K562 (cell line): ENCODE data around the gene PPP1R13B. TPM values are rescaled to one million over a fixed set of nuclear protein-coding genes. Genes with fewer than 3 reads are reported as not detected.

Experiments
- ATAC-seq: fragments of 200-7000 bp; cut with Tn5 transposase; 3 replicates; pipeline ENCODE4 v1.9.1; 2020; ENCODE audit warnings: moderate library complexity
- BruUV-seq: library from RNA; stranded (reverse); fragments of 400-500 nt; replicated peaks from 2 replicates; lab custom pipeline; 2021; lab: Mats Ljungman, UMichigan
- CTCF ChIA-PET: fragments of 300-600 bp; formaldehyde crosslinking; extraction: SDS; loops from one replicate; lab custom pipeline; 2021; ENCODE audit warnings: low intra/inter-chr PET ratio; lab: Yijun Ruan, JAX
- POLR2A ChIA-PET: fragments of 300-600, 350-650 bp; sonication (Branson Sonifier 250); formaldehyde crosslinking; extraction: SDS; loops from one replicate; lab custom pipeline; 2021; ENCODE audit warnings: antibody characterized with exemption, inconsistent platforms; lab: Yijun Ruan, JAX
- DNase-seq, 4 experiments: peaks; one replicate each; pipeline versions ENCODE4 v3.0.0 to v3.0.0-alpha.2; 2011 to 2018; ENCODE audit warnings: low spot score in 3 of 4, mixed read lengths in 3 of 4; ENCODE audit errors: extremely low read depth in 1 of 4
- FAIRE-seq: peaks from 2 replicates; lab custom pipeline; 2011; peaks lifted over from hg19 to GRCh38; lab: Jason Lieb, UNC
- H2AFZ ChIP-seq: 2 replicates; pipeline ENCODE4 v1.6.0; 2011; ENCODE audit warnings: low read depth, low read length, control low read depth, inconsistent platforms
- H3K27ac ChIP-seq: fragments of 200-600 bp; 3 replicates; pipeline ENCODE4 v1.8.0; 2011; ENCODE audit warnings: low read depth, mild to moderate bottlenecking, control low read depth, inconsistent platforms, low read length, moderate library complexity, mixed read lengths; ENCODE audit errors: extremely low read depth
- H3K27me3 ChIP-seq, 2 experiments: fragments of 300-600 bp in 1 of 2; 2 replicates in 1 of 2; 3 replicates in 1 of 2; pipeline versions ENCODE4 v1.6.0 to v1.8.0; 2011; ENCODE audit warnings: inconsistent platforms in 2 of 2, low read length in 2 of 2, mild to moderate bottlenecking in 1 of 2, mixed read lengths in 1 of 2, moderate library complexity in 1 of 2; ENCODE audit not compliant: control insufficient read depth in 2 of 2, insufficient read depth in 2 of 2
- H3K36me3 ChIP-seq: fragments of 300-600 bp; 3 replicates; pipeline ENCODE4 v1.8.0; 2011; ENCODE audit warnings: mild to moderate bottlenecking, low read length, inconsistent platforms; ENCODE audit not compliant: control insufficient read depth, insufficient read depth
- H3K4me1 ChIP-seq, 2 experiments: fragments of 200-600 bp in 1 of 2; replicated peaks in 1 of 2; 2 replicates in 1 of 2; 3 replicates in 1 of 2; pipeline versions ENCODE4 v1.5.1 to v1.8.0; 2011; ENCODE audit warnings: inconsistent platforms in 2 of 2, low read length in 2 of 2, mild to moderate bottlenecking in 1 of 2, mixed read lengths in 1 of 2, moderate library complexity in 1 of 2; ENCODE audit not compliant: control insufficient read depth in 2 of 2, insufficient read depth in 2 of 2
- H3K4me2 ChIP-seq: 2 replicates; pipeline ENCODE4 v1.6.1; 2011; ENCODE audit warnings: low read length, control low read depth, inconsistent platforms, mixed read lengths; ENCODE audit not compliant: insufficient read depth
- H3K4me3 ChIP-seq: fragments of 200-600 bp; sonication (generic), shearing (Covaris generic); 2 replicates; pipeline ENCODE4 v1.5.1; 2016; ENCODE audit warnings: control low read depth, inconsistent platforms
- H3K79me2 ChIP-seq: fragments of 200-600 bp; 3 replicates; pipeline ENCODE4 v1.8.0; 2011; ENCODE audit warnings: low read length, inconsistent platforms; ENCODE audit not compliant: control insufficient read depth, insufficient read depth
- H3K9ac ChIP-seq, 2 experiments: 2 replicates each; pipeline versions ENCODE4 v1.6.0 to v1.6.1; 2011; ENCODE audit warnings: low read depth in 2 of 2, low read length in 2 of 2, control low read depth in 1 of 2, inconsistent platforms in 1 of 2, mild to moderate bottlenecking in 1 of 2, mixed read lengths in 1 of 2; ENCODE audit not compliant: insufficient read depth in 1 of 2
- H3K9me1 ChIP-seq: one replicate; pipeline ENCODE4 v1.6.0; 2011; ENCODE audit warnings: inconsistent platforms, mild to moderate bottlenecking, low read length, moderate library complexity; ENCODE audit not compliant: control insufficient read depth, insufficient read depth
- H3K9me3 ChIP-seq: replicated peaks from 2 replicates; pipeline ENCODE4 v1.5.1; 2011; ENCODE audit warnings: low read depth, low read length, inconsistent platforms; ENCODE audit not compliant: control insufficient read depth, insufficient read depth
- H4K20me1 ChIP-seq: replicated peaks from 2 replicates; pipeline ENCODE4 v1.6.1; 2011; ENCODE audit warnings: low read length, inconsistent platforms, mixed read lengths; ENCODE audit not compliant: control insufficient read depth, insufficient read depth
- GABPB1 ChIP-seq: sonication (generic); formaldehyde crosslinking; IDR thresholded peaks from 2 replicates; pipeline ENCODE4 v1.8.0; 2022; ENCODE audit warnings: mild to moderate bottlenecking, missing genetic modification reagents
- HMG20A ChIP-seq: fragments of 450-650 bp; formaldehyde crosslinking; conservative IDR thresholded peaks from 2 replicates; pipeline ENCODE4 v1.4.0; 2020; ENCODE audit warnings: mild to moderate bottlenecking, mixed read lengths
- KAT8 ChIP-seq: fragments of 450-650 bp; IDR thresholded peaks from 2 replicates; pipeline ENCODE4 v1.6.1; 2016; ENCODE audit warnings: low read depth, mild to moderate bottlenecking
- MTA3 ChIP-seq: fragments of 450-650 bp; formaldehyde crosslinking; IDR thresholded peaks from 2 replicates; pipeline ENCODE4 v1.6.1; 2017; ENCODE audit warnings: mild to moderate bottlenecking, borderline replicate concordance
- NELFE ChIP-seq: IDR thresholded peaks from 2 replicates; pipeline ENCODE4 v1.6.1; 2011; ENCODE audit warnings: mild to moderate bottlenecking; ENCODE audit not compliant: insufficient read depth, insufficient read length
- NFE2L1 ChIP-seq: fragments of 450-650 bp; IDR thresholded peaks from 2 replicates; pipeline ENCODE4 v1.6.1; 2016; ENCODE audit warnings: missing genetic modification characterization, low read depth, mild to moderate bottlenecking, missing compliant biosample characterization, moderate library complexity, borderline replicate concordance
- NUFIP1 ChIP-seq: fragments of 450-650 bp; IDR thresholded peaks from 2 replicates; pipeline ENCODE4 v1.6.1; 2018; ENCODE audit not compliant: partially characterized antibody
- OTX1 ChIP-seq: fragments of 450-650 bp; formaldehyde crosslinking; IDR thresholded peaks from 2 replicates; pipeline ENCODE4 v1.4.0; 2022; ENCODE audit warnings: mild to moderate bottlenecking
- WGBS: fragments of 100-300 bp; shearing (Covaris generic); methylation state at CpG from one replicate; pipeline ENCODE4 v1.1.6; 2016; ENCODE audit warnings: low coverage, mixed read lengths; ENCODE audit not compliant: insufficient coverage; ENCODE audit errors: missing lambda C conversion rate; 5-methylcytosine and 5-hydroxymethylcytosine counted together
- in situ Hi-C: fragments of 300-500 bp; cut with MboI; formaldehyde crosslinking; loops from 4 replicates; pipeline ENCODE4 v1.15.0; 2018; ENCODE audit warnings: inconsistent platforms, mixed read lengths
- intact Hi-C: fragments of 100-400 bp; cut with micrococcal nuclease; formaldehyde crosslinking; loops from 2 replicates; pipeline ENCODE4 v1.14.2; 2022
- polyA plus RNA-seq, 8 experiments: library from polyadenylated mRNA; depleted of rRNA in 4 of 8; stranded (reverse) in 5 of 8; unstranded in 3 of 8; fragments of >200 nt; fragmentation: Nextera tagmentation in 2 of 8; fragmentation: Illumina TruSeq in 1 of 8; extraction: Ambion mirVana in 2 of 8; extraction: Trizol in 1 of 8; gene quantifications; 2 replicates each; pipeline versions ENCODE4 v1.2.1 to v1.2.3, GENCODE V29; 2011 to 2014; ENCODE audit warnings: inconsistent platforms in 1 of 8, missing spikeins in 1 of 8
- total RNA-seq, 7 experiments: library from RNA; depleted of rRNA in 6 of 7; stranded (reverse); fragments of >200 nt in 6 of 7; fragmentation: Illumina TruSeq in 2 of 7; extraction: Trizol in 2 of 7; gene quantifications; 2 replicates each; pipeline versions ENCODE4 v1.2.1 to v1.2.3, GENCODE V29; 2011 to 2021; ENCODE audit warnings: low replicate concordance in 1 of 7
- TF ChIP-seq, protein P1 (sequence below): sonication (generic); formaldehyde crosslinking; IDR thresholded peaks from 2 replicates; pipeline ENCODE4 v1.9.0; 2022; ENCODE audit warnings: mild to moderate bottlenecking, missing genetic modification reagents
- TF ChIP-seq, protein P2 (sequence below): IDR thresholded peaks from 3 replicates; pipeline ENCODE4 v1.6.1; 2011; ENCODE audit warnings: borderline replicate concordance, mild to moderate bottlenecking, moderate library complexity; ENCODE audit not compliant: insufficient read length; ENCODE audit errors: extremely low read depth
- TF ChIP-seq, protein P3 (sequence below): sonication (generic); formaldehyde crosslinking; IDR thresholded peaks from 2 replicates; pipeline ENCODE4 v1.8.1; 2023; ENCODE audit warnings: mild to moderate bottlenecking, missing genetic modification reagents
- TF ChIP-seq, protein P4 (sequence below): fragments of 250-450 bp; sonication (Bioruptor Pico); IDR thresholded peaks from 2 replicates; pipeline ENCODE4 v1.9.0; 2021; ENCODE audit warnings: mild to moderate bottlenecking, inconsistent platforms

Gene PPP1R13B
- total and polyA plus RNA-seq, 9 of the 15 experiments (the other 6 are each of a cell fraction or from before 2014, with no cell fraction given): 0.03 to 1.7 (median 0.15) TPM

DNA sequence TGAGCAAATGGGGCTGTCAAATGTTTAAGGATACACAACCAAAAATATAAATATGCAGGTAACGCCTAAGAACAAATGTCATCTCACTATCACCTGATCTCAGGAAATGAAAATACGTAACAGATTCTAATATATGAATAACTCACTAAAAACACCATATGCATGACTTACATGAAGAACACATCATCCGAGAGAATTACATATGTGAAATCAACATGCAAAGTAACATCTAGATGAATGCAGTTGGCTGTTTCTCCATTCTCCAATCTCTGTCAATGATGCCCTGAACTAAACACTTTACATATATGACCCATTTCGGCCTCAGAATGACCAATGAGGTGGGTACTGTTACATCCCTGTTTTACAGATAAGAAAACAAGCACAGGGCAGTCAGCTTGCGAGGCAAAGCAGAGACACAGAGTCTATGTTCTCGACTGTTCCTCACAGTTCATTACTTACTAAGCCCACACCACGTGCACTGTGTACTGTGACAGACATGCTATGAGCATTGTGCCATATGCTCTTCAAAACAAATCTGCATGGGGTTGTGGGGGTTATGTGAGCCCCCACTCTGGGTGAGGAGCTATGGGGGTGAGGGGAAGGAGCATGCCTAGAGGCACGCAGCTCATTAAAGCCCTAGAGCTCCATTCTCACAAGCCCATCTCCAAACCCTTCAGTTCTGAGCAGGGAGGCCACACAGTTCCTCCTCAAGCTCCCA, 89.2 kb downstream of the PPP1R13B start (continued):
- no peak for TF ChIP-seq OTX1 (CRISPR knock-in tag)
- TF ChIP-seq, all 486 proteins: peak for 0

DNA sequence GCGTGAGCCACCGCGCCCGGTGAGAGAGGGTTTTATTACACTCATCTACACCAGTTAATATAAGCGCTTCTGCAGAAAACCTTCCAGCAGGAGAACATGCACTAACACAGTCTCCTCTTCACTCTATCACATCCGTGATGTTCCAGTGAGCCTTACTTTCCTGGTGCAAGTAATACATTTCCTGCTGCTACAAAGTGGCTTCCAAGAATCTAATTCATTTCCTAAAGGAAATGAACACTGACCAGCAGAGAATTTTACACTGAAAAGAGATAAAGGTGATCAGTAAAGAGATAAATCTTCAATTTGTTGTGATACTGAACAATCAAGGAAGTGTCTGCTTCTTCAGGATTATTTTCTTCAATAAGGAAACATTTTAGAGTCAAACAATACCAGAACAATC, 92.3 kb downstream of the PPP1R13B start:
- FAIRE-seq: no peak
- no TSS peak for BruUV-seq
- H3K9me3 ChIP-seq: no peaks in the 10 kb centered on the region
- ATAC-seq: no peak
- no peak overlapping the region for H3K4me2 ChIP-seq
- CTCF ChIA-PET: no interaction called here
- 64% methylated on average over 5 of the region's 6 CpGs for WGBS
- no peaks in the 10 kb centered on the region; a peak in 1 of 5 replicates for H3K4me1 ChIP-seq
- H3K9me1 ChIP-seq: no peaks in the 10 kb centered on the region
- no peak overlapping the region for H3K4me3 ChIP-seq
- POLR2A ChIA-PET: no interaction called here
- H4K20me1 ChIP-seq: no peaks in the 10 kb centered on the region
- H3K9ac ChIP-seq: no peak overlapping the region
- intact Hi-C loops (no loop called here), in situ Hi-C loops (no loop called here)
- no peak overlapping the region for H3K27ac ChIP-seq
- DNase-seq: no peak
- no peaks in the 10 kb centered on the region for H3K79me2 ChIP-seq
- no peaks in the 10 kb centered on the region for H3K36me3 ChIP-seq
- no peak overlapping the region for H2AFZ ChIP-seq
- peaks cover 0 to 13% of the 10 kb centered on the region in 2 experiments; a peak in 2 of 5 replicates for H3K27me3 ChIP-seq
- TF ChIP-seq, protein P1, sequence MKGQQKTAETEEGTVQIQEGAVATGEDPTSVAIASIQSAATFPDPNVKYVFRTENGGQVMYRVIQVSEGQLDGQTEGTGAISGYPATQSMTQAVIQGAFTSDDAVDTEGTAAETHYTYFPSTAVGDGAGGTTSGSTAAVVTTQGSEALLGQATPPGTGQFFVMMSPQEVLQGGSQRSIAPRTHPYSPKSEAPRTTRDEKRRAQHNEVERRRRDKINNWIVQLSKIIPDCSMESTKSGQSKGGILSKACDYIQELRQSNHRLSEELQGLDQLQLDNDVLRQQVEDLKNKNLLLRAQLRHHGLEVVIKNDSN (CRISPR knock-in tag): no peak
- no peak for TF ChIP-seq NFE2L1 (tag)
- no peak for TF ChIP-seq MTA3
- no peak for TF ChIP-seq GABPB1 (CRISPR knock-in tag)
- TF ChIP-seq, protein P2, sequence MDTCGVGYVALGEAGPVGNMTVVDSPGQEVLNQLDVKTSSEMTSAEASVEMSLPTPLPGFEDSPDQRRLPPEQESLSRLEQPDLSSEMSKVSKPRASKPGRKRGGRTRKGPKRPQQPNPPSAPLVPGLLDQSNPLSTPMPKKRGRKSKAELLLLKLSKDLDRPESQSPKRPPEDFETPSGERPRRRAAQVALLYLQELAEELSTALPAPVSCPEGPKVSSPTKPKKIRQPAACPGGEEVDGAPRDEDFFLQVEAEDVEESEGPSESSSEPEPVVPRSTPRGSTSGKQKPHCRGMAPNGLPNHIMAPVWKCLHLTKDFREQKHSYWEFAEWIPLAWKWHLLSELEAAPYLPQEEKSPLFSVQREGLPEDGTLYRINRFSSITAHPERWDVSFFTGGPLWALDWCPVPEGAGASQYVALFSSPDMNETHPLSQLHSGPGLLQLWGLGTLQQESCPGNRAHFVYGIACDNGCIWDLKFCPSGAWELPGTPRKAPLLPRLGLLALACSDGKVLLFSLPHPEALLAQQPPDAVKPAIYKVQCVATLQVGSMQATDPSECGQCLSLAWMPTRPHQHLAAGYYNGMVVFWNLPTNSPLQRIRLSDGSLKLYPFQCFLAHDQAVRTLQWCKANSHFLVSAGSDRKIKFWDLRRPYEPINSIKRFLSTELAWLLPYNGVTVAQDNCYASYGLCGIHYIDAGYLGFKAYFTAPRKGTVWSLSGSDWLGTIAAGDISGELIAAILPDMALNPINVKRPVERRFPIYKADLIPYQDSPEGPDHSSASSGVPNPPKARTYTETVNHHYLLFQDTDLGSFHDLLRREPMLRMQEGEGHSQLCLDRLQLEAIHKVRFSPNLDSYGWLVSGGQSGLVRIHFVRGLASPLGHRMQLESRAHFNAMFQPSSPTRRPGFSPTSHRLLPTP: no peak
- TF ChIP-seq NUFIP1: no peak
- TF ChIP-seq HMG20A: no peak
- TF ChIP-seq, protein P3, sequence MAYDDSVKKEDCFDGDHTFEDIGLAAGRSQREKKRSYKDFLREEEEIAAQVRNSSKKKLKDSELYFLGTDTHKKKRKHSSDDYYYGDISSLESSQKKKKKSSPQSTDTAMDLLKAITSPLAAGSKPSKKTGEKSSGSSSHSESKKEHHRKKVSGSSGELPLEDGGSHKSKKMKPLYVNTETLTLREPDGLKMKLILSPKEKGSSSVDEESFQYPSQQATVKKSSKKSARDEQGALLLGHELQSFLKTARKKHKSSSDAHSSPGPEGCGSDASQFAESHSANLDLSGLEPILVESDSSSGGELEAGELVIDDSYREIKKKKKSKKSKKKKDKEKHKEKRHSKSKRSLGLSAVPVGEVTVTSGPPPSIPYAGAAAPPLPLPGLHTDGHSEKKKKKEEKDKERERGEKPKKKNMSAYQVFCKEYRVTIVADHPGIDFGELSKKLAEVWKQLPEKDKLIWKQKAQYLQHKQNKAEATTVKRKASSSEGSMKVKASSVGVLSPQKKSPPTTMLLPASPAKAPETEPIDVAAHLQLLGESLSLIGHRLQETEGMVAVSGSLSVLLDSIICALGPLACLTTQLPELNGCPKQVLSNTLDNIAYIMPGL: no peak
- TF ChIP-seq, protein P4, sequence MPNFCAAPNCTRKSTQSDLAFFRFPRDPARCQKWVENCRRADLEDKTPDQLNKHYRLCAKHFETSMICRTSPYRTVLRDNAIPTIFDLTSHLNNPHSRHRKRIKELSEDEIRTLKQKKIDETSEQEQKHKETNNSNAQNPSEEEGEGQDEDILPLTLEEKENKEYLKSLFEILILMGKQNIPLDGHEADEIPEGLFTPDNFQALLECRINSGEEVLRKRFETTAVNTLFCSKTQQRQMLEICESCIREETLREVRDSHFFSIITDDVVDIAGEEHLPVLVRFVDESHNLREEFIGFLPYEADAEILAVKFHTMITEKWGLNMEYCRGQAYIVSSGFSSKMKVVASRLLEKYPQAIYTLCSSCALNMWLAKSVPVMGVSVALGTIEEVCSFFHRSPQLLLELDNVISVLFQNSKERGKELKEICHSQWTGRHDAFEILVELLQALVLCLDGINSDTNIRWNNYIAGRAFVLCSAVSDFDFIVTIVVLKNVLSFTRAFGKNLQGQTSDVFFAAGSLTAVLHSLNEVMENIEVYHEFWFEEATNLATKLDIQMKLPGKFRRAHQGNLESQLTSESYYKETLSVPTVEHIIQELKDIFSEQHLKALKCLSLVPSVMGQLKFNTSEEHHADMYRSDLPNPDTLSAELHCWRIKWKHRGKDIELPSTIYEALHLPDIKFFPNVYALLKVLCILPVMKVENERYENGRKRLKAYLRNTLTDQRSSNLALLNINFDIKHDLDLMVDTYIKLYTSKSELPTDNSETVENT (CRISPR knock-in tag): no peak
- TF ChIP-seq KAT8: no peak
- TF ChIP-seq NELFE: no peak
